ENCODE results near the gene PPP1R9A.

The PPP1R9A gene

DNA sequence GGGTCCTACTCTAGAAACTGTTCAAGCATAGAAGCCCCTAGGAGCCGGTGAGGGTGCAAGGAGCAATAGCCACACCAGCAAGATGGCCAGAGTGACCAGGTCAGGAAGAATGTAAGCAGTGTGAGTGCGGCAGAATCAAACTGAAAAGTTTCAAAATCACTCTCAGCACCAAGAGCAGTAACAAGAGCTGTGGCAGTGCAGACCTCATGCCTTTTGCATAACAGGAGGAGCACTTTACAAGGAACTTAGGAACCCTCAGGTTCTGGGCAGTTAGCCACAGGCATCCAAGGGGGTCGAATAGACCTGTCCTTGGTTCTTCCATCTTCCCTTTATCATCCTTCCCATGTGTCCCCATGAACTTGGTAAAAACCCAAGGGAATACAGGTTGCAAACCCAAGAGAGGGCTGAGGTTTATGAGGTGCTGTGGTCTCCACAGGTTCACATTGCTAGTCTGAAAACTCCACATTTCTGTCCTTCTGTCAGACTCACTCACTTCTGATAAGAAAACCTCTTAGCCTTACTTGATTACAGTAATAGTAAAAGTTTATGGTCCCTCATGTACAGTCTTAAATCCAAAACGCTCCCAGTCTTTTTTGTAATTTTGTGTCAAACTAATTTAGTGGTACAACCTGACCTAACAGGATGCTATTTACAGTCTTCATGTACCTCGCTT lies 338.6 kb downstream of the PPP1R9A start:
- no peak; the same call in 2 of the 3 replicates for ATAC-seq
- no peak for TF ChIP-seq CSDC2 (CRISPR knock-in tag; IDR thresholded peaks at IDR 0.05)
- TF ChIP-seq, protein P1, sequence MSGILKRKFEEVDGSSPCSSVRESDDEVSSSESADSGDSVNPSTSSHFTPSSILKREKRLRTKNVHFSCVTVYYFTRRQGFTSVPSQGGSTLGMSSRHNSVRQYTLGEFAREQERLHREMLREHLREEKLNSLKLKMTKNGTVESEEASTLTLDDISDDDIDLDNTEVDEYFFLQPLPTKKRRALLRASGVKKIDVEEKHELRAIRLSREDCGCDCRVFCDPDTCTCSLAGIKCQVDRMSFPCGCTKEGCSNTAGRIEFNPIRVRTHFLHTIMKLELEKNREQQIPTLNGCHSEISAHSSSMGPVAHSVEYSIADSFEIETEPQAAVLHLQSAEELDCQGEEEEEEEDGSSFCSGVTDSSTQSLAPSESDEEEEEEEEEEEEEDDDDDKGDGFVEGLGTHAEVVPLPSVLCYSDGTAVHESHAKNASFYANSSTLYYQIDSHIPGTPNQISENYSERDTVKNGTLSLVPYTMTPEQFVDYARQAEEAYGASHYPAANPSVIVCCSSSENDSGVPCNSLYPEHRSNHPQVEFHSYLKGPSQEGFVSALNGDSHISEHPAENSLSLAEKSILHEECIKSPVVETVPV (CRISPR knock-in tag; IDR thresholded peaks at IDR 0.05), result no peak
- TF ChIP-seq, protein P2, sequence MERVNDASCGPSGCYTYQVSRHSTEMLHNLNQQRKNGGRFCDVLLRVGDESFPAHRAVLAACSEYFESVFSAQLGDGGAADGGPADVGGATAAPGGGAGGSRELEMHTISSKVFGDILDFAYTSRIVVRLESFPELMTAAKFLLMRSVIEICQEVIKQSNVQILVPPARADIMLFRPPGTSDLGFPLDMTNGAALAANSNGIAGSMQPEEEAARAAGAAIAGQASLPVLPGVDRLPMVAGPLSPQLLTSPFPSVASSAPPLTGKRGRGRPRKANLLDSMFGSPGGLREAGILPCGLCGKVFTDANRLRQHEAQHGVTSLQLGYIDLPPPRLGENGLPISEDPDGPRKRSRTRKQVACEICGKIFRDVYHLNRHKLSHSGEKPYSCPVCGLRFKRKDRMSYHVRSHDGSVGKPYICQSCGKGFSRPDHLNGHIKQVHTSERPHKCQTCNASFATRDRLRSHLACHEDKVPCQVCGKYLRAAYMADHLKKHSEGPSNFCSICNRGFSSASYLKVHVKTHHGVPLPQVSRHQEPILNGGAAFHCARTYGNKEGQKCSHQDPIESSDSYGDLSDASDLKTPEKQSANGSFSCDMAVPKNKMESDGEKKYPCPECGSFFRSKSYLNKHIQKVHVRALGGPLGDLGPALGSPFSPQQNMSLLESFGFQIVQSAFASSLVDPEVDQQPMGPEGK (CRISPR knock-in tag; IDR thresholded peaks at IDR 0.05; ENCODE audit: borderline replicate concordance), result no peak
- no peak for TF ChIP-seq ZC3H10 (CRISPR knock-in tag; IDR thresholded peaks at IDR 0.05)
- TF ChIP-seq ZNF8 (CRISPR knock-in tag; IDR thresholded peaks at IDR 0.05), result no peak
- no peak for TF ChIP-seq TOX (CRISPR knock-in tag; IDR thresholded peaks at IDR 0.05; ENCODE audit: borderline replicate concordance)
- TF ChIP-seq ZNF70 (CRISPR knock-in tag; IDR thresholded peaks at IDR 0.05), result no peak
- TF ChIP-seq, protein P3, sequence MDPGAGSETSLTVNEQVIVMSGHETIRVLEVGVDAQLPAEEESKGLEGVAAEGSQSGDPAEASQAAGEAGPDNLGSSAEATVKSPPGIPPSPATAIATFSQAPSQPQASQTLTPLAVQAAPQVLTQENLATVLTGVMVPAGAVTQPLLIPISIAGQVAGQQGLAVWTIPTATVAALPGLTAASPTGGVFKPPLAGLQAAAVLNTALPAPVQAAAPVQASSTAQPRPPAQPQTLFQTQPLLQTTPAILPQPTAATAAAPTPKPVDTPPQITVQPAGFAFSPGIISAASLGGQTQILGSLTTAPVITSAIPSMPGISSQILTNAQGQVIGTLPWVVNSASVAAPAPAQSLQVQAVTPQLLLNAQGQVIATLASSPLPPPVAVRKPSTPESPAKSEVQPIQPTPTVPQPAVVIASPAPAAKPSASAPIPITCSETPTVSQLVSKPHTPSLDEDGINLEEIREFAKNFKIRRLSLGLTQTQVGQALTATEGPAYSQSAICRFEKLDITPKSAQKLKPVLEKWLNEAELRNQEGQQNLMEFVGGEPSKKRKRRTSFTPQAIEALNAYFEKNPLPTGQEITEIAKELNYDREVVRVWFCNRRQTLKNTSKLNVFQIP (CRISPR knock-in tag; IDR thresholded peaks at IDR 0.05; ENCODE audit: borderline replicate concordance, low read depth), result no peak
- TF ChIP-seq, protein P4, sequence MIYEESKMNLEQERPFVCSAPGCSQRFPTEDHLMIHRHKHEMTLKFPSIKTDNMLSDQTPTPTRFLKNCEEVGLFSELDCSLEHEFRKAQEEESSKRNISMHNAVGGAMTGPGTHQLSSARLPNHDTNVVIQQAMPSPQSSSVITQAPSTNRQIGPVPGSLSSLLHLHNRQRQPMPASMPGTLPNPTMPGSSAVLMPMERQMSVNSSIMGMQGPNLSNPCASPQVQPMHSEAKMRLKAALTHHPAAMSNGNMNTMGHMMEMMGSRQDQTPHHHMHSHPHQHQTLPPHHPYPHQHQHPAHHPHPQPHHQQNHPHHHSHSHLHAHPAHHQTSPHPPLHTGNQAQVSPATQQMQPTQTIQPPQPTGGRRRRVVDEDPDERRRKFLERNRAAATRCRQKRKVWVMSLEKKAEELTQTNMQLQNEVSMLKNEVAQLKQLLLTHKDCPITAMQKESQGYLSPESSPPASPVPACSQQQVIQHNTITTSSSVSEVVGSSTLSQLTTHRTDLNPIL (CRISPR knock-in tag; IDR thresholded peaks at IDR 0.05; ENCODE audit: low read depth), result no peak

DNA sequence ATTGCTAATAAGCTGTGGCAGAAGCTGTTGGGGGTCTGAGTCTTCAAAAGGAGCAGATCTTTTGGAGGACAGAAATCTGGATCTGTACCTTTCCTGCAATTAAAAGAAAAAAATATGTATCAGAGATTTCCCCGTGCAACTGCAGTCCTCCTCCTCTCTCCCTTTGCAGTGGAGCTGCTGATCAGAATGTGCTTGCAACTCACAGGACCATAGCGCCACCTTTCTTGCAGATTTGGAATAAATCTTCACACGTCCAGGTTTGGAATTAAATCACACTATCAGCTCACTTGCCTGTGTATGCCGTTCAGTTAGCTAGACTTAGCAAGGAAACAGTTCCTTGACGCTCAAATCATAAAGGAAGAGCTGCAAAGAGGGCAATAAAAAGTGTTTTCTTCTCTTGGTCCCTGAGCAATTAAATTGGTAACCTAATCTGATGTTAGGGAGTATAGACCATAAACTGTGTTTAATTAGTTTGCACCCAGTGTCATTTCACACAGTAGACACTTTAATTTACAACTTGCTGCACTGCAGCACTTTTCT lies 339.5 kb downstream of the PPP1R9A start:
- ATAC-seq, result peak; percentile 96
- TF ChIP-seq ZNF70 (CRISPR knock-in tag; IDR thresholded peaks at IDR 0.05) (no peak), ISL1 (CRISPR knock-in tag; IDR thresholded peaks at IDR 0.05) (no peak), ZFP3 (CRISPR knock-in tag; IDR thresholded peaks at IDR 0.05) (no peak), OSR1 (CRISPR knock-in tag; IDR thresholded peaks at IDR 0.05) (no peak), TOX (CRISPR knock-in tag; IDR thresholded peaks at IDR 0.05; ENCODE audit: borderline replicate concordance) (no peak), GLIS3 (CRISPR knock-in tag; IDR thresholded peaks at IDR 0.05) (no peak), BACH2 (CRISPR knock-in tag; IDR thresholded peaks at IDR 0.05; ENCODE audit: borderline replicate concordance) (no peak), CSDC2 (CRISPR knock-in tag; IDR thresholded peaks at IDR 0.05) (no peak), ZNF8 (CRISPR knock-in tag; IDR thresholded peaks at IDR 0.05) (no peak), SNAI2 (CRISPR knock-in tag; IDR thresholded peaks at IDR 0.05) (no peak), TCF4 (CRISPR knock-in tag; IDR thresholded peaks at IDR 0.05; ENCODE audit: borderline replicate concordance) (no peak), ZNF565 (CRISPR knock-in tag; conservative IDR thresholded peaks at IDR 0.05; ENCODE audit: low read depth) (no peak), PPARA (CRISPR knock-in tag; IDR thresholded peaks at IDR 0.05; ENCODE audit: borderline replicate concordance) (no peak), ARNTL (CRISPR knock-in tag; IDR thresholded peaks at IDR 0.05; ENCODE audit: borderline replicate concordance, low read depth) (no peak), ZC3H10 (CRISPR knock-in tag; IDR thresholded peaks at IDR 0.05) (no peak)
- TF ChIP-seq, protein P5, sequence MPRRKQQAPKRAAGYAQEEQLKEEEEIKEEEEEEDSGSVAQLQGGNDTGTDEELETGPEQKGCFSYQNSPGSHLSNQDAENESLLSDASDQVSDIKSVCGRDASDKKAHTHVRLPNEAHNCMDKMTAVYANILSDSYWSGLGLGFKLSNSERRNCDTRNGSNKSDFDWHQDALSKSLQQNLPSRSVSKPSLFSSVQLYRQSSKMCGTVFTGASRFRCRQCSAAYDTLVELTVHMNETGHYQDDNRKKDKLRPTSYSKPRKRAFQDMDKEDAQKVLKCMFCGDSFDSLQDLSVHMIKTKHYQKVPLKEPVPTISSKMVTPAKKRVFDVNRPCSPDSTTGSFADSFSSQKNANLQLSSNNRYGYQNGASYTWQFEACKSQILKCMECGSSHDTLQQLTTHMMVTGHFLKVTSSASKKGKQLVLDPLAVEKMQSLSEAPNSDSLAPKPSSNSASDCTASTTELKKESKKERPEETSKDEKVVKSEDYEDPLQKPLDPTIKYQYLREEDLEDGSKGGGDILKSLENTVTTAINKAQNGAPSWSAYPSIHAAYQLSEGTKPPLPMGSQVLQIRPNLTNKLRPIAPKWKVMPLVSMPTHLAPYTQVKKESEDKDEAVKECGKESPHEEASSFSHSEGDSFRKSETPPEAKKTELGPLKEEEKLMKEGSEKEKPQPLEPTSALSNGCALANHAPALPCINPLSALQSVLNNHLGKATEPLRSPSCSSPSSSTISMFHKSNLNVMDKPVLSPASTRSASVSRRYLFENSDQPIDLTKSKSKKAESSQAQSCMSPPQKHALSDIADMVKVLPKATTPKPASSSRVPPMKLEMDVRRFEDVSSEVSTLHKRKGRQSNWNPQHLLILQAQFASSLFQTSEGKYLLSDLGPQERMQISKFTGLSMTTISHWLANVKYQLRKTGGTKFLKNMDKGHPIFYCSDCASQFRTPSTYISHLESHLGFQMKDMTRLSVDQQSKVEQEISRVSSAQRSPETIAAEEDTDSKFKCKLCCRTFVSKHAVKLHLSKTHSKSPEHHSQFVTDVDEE (CRISPR knock-in tag; IDR thresholded peaks at IDR 0.05), result no peak
- TF ChIP-seq, protein P1 (CRISPR knock-in tag; IDR thresholded peaks at IDR 0.05), result no peak

All from SK-N-SH treated with all-trans-retinoic acid at 6 μM for 48 hours (cell line).